BE2C (cell line): ENCODE results near the gene CBFA2T3.

Source experiments
- DNase-seq: peaks from one replicate; pipeline ENCODE4 v3.0.0-alpha.2; 2020
- H3K27me3 ChIP-seq: fragments of 250-450 bp; sonication (Bioruptor Pico); 2 replicates; pipeline ENCODE4 v1.5.1; 2020; ENCODE audit warnings: mild to moderate bottlenecking
- H3K36me3 ChIP-seq: fragments of 250-450 bp; sonication (Bioruptor Pico); 2 replicates; pipeline ENCODE4 v1.5.1; 2020; ENCODE audit warnings: mild to moderate bottlenecking
- H3K4me1 ChIP-seq: fragments of 250-450 bp; sonication (Bioruptor Pico); 2 replicates; pipeline ENCODE4 v1.5.1; 2020
- H3K4me3 ChIP-seq: 2 replicates; pipeline ENCODE4 v1.5.1; 2011; ENCODE audit warnings: low read depth, low read length
- H3K9me3 ChIP-seq: fragments of 250-450 bp; sonication (Bioruptor Pico); 2 replicates; pipeline ENCODE4 v1.5.1; 2020
- TF ChIP-seq, protein P1 (sequence below): IDR thresholded peaks from 2 replicates; pipeline ENCODE4 v1.5.1; 2012; ENCODE audit warnings: mild to moderate bottlenecking, low read depth, low read length

Gene CBFA2T3

DNA sequence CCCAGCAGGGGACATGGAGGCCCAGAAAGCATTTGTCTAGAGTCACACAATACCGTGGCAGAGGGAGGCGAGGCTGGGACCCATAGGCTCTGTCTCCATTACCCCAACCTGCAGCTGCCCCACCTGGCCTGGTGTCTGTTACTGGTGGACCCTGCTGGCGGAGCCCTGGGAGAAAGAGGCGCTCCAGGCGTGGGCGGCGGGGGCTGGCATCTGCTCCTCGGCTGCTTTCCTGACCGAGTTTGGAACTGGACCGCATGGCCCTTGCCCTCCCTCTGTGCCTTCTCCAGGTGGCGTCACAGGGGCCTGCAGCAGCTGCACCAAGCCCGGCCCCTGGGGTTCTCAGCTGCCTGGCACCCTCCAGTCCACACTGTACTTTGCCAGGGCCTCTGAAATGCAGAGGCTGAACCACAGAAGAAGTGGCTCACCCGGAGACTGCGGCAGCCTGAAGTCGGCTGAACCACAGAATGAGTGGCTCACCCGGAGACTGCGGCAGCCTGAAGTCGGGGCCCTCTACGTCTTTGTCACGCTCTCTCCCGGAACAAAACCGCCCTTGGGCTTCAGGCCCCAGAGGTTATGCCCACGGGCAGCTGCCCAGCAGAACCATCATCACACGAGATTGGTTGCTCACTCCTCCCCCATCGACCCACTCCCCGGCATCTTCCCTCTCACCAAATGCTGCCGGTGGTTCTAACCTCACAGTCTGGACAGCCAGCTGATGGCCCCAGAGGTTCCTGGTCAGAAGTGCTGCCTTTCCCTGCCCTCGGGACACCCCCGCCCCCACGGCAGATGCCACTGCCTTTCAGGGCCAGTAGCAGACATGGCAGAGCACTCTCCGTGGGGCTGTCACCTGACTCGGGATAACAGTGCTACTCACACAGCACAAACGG is 20.2 kb downstream of the CBFA2T3 start:
- peaks cover 71% of the 10 kb centered on the region for H3K27me3 ChIP-seq
- DNase-seq, result no peak
- TF ChIP-seq, protein P1, sequence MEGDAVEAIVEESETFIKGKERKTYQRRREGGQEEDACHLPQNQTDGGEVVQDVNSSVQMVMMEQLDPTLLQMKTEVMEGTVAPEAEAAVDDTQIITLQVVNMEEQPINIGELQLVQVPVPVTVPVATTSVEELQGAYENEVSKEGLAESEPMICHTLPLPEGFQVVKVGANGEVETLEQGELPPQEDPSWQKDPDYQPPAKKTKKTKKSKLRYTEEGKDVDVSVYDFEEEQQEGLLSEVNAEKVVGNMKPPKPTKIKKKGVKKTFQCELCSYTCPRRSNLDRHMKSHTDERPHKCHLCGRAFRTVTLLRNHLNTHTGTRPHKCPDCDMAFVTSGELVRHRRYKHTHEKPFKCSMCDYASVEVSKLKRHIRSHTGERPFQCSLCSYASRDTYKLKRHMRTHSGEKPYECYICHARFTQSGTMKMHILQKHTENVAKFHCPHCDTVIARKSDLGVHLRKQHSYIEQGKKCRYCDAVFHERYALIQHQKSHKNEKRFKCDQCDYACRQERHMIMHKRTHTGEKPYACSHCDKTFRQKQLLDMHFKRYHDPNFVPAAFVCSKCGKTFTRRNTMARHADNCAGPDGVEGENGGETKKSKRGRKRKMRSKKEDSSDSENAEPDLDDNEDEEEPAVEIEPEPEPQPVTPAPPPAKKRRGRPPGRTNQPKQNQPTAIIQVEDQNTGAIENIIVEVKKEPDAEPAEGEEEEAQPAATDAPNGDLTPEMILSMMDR, result no peak
- no peaks in the 10 kb centered on the region; the same call in 1 of the 2 replicates for H3K9me3 ChIP-seq
- no peak overlapping the region for H3K4me3 ChIP-seq
- H3K4me1 ChIP-seq, result no peaks in the 10 kb centered on the region
- H3K36me3 ChIP-seq, result no peaks in the 10 kb centered on the region

GRCh38 chr16:88955906-88956305 is 21.1 kb downstream of the CBFA2T3 start:
- no peak for DNase-seq
- Histone ChIP-seq H3K4me1 (no peaks in the 10 kb centered on the region), H3K27me3 (peaks cover 75% of the 10 kb centered on the region), H3K36me3 (no peaks in the 10 kb centered on the region), H3K4me3 (no peak overlapping the region), H3K9me3 (no peaks in the 10 kb centered on the region; the same call in 1 of the 2 replicates)
- TF ChIP-seq, protein P1, result no peak

GRCh38 chr16:88953003-88953690 is 23.9 kb downstream of the CBFA2T3 start:
- Histone ChIP-seq H3K36me3 (no peaks in the 10 kb centered on the region), H3K27me3 (peaks cover 68% of the 10 kb centered on the region)

GRCh38 chr16:88951989-88952388 is 25.0 kb downstream of the CBFA2T3 start:
- DNase-seq, result no peak
- no peaks in the 10 kb centered on the region for H3K9me3 ChIP-seq
- no peak overlapping the region for H3K4me3 ChIP-seq
- no peaks in the 10 kb centered on the region for H3K4me1 ChIP-seq
- TF ChIP-seq, protein P1, result no peak
- H3K27me3 ChIP-seq, result peaks cover 68% of the 10 kb centered on the region
- H3K36me3 ChIP-seq, result no peaks in the 10 kb centered on the region

More at GRCh38 chr16:88953003-88953690, 23.9 kb downstream of the CBFA2T3 start:
- TF ChIP-seq, protein P1, result no peak
- DNase-seq, result no peak
- no peaks in the 10 kb centered on the region for H3K4me1 ChIP-seq
- no peaks in the 10 kb centered on the region for H3K9me3 ChIP-seq
- H3K4me3 ChIP-seq, result no peak overlapping the region

DNA sequence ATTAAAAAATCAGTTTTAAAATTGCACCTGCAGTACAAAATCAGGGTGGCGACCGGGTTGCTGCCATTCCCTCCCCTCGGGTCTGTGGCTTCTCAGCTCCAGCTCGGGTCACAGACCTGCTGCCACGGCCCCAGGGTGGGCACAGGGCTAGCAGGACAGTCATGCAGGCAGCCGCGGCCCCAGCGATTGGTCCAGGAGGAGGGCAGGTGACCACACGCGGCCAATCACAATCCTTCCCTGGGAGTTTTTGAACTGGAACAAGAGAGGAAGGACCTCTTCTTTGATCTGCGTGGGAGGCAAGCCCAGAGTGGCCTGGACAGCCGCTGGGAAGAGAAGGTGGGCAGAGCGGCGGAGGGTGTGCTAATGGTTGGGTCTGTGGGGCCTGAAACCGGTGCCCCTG is 25.5 kb downstream of the CBFA2T3 start:
- Histone ChIP-seq H3K4me3 (no peak overlapping the region), H3K9me3 (no peaks in the 10 kb centered on the region), H3K4me1 (no peaks in the 10 kb centered on the region), H3K36me3 (no peaks in the 10 kb centered on the region), H3K27me3 (peaks cover 68% of the 10 kb centered on the region)
- TF ChIP-seq, protein P1, result no peak
- DNase-seq, result no peak
